HG03039 (cell line): Measurements from ENCODE around the gene PNPLA1.

Source experiments
- ATAC-seq: cut with Tn5 transposase; IDR thresholded peaks from one replicate; pipeline ENCODE4 v1.9.1; 2021; ENCODE audit warnings: mild to moderate bottlenecking, moderate library complexity; ENCODE audit not compliant: unreplicated experiment

Gene PNPLA1

DNA sequence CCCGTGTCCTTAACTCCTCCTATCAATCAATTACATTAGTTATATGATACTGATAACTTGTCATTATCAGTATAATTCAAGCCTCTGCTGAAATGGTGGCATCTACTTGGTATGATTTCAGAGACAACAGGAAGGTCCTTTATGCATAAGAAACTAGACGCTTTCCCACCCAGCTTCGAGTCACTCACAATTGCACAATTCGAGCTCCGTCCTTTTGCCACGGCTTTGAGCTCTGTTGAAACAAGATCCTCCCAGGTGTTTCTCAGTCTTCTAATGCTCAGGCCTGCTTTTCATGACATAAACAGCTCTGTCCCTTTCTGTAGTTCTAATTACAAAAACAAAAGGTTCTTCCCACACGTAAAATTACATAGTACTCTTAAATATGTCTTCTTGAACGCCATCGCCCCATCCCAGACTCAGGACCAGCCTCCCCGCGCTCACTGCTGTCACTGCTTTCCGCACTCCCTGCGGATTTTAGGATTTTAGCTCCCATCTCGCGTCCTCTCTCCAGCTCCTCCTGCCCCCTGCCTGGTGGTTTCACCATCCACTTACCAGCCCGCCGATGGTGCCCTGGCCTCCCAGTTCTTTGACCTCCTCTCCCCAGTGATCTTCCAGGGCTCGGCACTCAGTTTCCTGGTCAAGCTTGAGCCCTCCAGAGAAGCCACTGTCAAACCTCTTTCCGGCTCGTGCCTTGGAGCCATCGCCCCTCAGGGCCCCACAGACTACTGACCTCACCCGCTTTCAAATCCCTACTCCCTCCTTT, 23.2 kb upstream of the PNPLA1 start:
- no peak for ATAC-seq

- ATAC-seq = no peak
Measured at GRCh38 chr6:36247693-36248092, 22.2 kb upstream of the PNPLA1 start.

- no peak for ATAC-seq
Measured at GRCh38 chr6:36248980-36249379, 20.9 kb upstream of the PNPLA1 start.

DNA sequence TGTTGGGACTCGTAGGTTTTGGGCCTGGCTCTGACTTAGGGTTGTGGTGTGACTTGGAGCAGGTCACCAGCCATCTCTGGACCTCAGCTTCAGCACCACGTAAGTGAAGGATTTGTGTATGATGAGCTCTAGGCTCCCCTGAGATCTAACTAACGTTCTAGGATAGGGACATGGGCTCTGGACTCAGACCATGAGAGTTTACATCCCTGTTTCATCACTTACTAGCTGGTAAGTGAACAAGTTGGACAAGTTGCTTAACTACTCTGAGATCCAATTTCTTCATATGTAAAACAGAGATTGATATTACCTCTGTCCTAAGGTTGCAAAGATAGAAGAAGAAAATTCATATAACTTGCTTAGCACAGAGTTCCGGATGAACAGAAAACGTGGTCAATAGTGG, 20.3 kb upstream of the PNPLA1 start:
- ATAC-seq = no peak

DNA sequence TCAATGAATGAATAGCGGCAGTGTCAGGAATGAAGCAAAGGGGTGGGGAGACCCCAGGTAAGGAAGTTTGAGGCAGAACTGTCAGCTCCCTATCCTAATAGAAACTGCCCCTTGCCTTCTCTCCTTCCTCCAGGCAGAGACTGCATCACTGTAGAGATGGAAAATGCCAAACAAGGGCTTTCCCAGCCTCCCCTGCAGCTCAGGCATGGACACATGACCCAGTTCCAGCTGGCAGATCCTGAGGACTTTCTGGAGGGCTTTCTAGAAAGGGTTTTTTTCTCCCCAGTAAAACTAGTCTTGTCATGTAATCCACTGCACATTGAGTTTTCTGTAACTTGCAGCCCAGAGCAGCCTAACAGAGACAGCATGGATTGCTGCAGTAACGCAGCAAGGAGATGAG, 17.9 kb upstream of the PNPLA1 start:
- ATAC-seq = no peak

- no peak for ATAC-seq
Measured at GRCh38 chr6:36263390-36264000, 6.4 kb upstream of the PNPLA1 start.

DNA sequence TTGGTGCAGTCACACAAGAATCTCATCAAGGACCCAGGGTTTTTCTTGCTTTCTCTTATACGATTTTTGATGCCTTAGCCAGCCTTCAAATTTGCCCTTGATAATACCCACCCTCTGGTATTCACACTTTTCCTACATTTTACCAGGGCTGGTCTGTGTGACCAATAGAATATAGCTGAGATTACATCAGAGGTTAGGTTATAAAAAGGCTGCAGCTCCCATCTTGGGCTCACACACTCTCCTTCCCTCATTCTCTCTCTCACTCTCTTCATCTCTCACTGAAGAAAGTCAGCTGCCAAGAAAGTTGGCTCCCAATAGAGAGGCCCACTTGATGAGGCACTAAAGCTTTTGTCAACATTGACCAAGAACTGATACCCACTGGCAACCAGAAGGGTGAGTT, 4.1 kb upstream of the PNPLA1 start:
- ATAC-seq = no peak

DNA sequence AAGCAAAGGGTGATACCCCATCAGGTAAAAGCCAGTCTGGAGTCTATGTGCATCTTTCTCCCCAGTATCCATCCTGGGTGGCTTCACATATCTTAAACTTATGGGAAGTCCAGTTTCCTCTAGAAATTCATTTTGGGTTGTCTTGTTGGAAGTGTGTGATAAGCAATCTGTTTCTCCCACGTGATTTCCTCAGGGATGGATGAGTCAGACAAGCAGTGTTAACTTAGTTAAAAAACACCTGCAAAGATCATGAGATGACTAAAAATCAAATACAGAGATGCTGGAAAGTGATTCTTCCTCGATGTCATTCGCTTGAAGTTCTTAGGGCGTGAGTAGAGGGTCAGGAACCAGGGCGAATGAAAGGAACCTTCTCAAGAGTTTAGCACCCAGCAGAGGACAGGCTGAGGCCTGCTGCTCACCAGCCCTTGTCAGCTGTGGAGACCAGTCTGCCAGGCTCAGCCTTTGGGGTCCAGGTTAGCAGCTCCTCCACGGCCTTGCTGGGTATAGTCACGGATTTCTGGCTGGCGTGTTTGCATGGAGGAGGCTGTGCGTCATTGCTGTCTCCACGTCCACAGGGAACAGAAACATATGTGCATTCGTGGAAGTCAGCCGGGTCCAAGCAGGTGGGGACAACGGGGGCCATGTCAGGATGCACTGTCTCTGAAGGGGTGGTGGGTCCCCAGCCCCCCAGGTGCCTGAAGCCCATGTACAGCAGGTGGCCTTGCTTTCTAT, 2.8 kb upstream of the PNPLA1 start:
- ATAC-seq = no peak

DNA sequence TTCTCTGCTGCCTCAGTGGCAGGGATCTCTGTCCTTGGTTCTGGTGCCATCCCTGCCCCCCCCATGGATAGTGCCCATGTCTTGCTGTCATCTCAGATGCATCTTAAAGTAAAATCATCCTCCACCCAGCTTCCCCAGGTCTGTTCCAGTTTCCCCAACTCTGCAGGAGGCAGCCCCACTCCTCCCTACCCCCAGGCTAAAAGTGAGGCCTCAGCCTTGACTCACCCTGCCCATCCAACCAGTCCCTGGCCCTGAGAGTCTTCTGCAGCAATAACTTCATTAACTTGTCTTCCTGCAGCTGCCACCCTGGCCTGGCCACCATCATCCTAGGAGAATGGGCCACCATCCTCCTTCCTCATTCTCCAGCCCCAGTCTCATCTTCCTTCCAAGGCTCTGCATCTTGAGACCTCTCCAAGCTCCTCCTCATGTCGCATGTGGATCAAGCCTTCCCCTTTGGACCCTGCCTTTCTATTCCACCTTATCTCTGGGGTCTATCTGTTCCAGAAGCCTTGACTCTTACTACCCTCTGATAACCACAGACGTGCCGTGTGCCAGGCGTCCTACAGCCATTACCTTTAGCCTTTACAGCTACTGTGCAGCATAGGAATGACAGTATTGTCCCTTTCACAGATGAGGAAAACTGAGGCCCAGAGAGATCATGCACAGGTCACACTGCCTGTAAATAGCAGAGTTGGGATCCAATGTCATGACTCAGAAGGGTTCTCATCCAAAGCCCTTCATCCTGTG, 2.0 kb upstream of the PNPLA1 start:
- ATAC-seq = no peak

DNA sequence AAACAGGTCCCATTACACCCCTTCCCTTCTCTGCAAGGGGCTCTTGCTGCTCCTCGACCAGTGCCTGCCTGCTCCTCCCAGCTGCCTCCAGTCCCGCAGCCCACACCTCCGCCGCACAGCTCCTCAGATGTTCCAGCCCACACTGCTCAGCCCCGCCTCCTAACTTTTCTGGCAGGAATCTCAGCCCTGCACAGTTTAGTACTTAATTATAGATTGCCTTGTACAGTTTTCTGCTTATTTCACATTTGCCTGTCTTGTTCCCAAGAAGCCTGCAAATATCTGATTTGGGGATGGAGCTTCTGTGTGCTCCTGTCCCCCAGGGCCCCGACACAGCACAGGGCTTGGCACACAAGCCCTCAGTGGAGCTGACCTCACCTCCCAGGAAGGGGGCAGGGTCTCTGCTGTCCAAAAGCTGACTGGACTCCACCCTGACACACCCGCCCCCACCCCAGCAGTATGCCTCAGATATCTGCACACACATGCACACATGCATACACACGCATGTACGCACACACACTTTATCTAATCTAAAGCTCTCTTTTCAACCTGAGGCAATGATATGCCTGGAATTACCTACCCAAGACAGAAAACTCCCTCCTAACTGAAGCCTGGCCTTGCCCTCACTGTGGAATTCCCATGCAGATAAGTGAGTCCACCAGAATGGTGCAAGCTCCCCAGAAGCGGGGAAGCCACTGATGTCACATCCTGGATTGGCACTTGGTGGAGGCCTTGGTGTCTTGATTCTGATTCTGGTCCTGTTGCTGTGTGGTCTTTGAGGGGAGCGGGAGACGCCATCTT, 1.2 kb upstream of the PNPLA1 start:
- ATAC-seq = no peak

GRCh38 chr6:36272234-36272633, 2.4 kb downstream of the PNPLA1 start:
- no peak for ATAC-seq

GRCh38 chr6:36273067-36273466, 3.2 kb downstream of the PNPLA1 start:
- ATAC-seq = no peak

DNA sequence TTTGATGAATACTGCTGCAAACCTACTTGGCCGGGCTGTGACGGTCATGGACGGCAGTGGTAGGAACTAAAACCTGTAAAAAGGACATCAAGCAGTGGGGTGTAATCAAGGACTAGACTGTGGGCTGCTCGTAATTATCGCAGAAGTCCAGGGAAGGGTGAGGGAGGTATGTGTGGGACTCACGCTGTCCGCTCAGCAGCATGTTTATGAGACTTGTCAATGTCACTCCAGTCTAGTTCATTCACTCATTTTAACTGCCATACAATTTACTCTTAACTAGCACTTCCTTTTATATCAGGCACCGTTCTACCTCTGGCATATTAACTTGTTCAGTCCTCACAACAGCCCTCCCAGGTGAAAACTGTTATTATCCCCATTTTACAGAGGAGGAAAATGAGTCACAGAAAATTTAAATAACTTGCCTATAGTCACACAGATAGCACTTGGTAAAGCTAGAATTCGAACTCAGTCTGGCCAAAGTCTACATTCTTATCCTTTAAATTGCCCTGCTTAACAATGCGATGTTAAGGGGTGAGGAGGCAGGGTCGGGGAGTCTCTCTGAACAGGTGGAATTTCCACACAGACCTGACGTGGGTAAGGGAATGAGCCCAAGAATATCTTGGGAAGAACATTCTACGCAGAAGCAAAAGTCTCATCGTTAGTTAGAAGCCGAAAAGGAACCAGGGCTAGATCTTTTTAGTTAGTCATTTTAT, 4.1 kb downstream of the PNPLA1 start:
- no peak for ATAC-seq

- ATAC-seq = no peak
Measured at GRCh38 chr6:36276581-36277536, 7.0 kb downstream of the PNPLA1 start.

DNA sequence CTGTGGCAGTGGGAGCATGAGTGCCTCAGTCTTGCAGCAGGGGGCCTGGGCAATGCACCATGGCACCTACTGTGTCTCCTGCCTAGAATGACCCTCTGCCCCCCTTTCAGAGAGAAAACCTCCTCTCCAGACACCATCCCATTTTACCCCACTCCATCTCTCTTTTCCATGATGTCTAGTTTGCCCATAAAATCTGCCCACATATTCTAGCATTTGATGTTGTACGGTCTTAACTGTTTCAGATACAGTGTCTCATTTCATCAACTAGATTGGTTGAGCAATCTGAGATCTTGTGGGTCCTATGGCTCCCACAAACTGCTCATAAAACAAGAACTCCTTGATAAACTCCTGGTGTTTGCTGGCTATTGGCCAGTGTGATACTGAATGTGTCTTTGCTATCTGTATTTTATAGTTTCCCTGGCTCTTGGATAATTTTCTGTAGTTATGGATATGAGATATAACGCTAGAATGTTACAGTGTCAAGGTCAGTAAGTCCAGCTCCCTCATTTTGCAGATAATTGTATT, 8.1 kb downstream of the PNPLA1 start:
- ATAC-seq = no peak

GRCh38 chr6:36280467-36280866, 10.6 kb downstream of the PNPLA1 start:
- ATAC-seq = no peak

DNA sequence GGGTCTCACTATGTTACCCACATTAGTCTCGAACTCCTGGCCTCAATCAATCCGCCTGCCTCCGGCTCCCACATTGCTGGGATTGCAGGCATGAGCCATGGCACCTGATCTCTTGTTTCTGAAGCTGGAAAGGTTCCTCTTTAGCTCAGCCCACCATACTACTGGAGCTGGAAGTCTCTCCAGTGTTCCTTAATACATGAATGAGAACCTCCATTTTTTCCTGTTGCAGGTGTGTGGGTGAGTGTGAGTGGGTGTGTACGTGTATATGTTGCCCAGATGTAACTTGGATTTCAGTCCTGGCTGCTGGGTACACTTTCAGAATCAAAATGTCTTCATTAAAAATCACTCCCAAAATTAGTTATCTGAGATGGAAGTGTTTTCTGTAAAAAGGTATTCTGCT, 11.1 kb downstream of the PNPLA1 start:
- ATAC-seq = no peak

DNA sequence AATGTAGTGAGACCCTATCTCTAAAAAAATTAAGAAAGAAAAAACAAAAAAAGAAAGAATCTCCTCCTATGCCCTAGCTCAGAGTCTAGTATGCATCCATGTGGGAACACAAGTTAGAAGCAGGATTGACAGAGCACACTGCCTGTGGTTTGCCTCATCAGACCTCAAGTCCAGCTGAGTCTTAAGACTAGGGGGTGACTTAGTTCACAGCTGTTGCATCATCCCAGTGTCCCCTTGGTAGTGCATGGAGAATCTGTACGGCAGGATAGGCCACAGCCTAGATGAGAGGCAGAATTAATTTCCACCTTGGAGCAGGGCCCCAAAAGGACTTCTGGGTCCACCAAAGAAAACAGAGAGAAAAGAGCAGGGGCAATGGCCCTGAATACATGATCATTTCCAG, 13.7 kb downstream of the PNPLA1 start:
- ATAC-seq = no peak

DNA sequence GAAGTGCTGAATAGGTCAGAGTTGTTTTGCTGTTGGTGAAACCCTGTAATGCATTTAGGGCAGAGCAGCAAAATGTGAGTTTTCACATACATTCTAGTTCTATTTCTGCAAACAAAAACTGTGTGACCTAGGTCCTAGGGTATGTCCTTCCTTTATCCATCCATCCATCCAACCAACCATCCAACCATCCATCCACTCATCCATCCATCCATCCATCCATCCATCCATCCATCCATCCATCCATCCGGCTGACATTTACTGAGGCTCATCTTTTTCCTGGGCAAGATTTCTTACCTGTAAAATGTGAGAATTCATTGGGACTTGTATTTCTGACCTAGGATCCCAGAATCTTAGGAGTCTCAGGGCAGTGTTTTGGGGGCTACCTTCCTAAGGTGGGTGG, 14.5 kb downstream of the PNPLA1 start:
- ATAC-seq = no peak
